GM23338 (cell line): ENCODE results near the gene SLC35G2. TPM values are rescaled to one million over a fixed set of nuclear protein-coding genes. Genes with fewer than 3 reads are reported as not detected.

Experiments
- ATAC-seq: fragments of 200-7000 bp; cut with Tn5 transposase; 3 replicates; pipeline ENCODE4 v1.9.1; 2020
- DNase-seq: peaks from one replicate; pipeline ENCODE4 v3.0.0-alpha.2; 2015; ENCODE audit warnings: low spot score
- H2AFZ ChIP-seq: fragments of 200-600 bp; sonication (generic); 2 replicates; pipeline ENCODE4 v1.8.0; 2016; ENCODE audit warnings: antibody characterized with exemption, mild to moderate bottlenecking, moderate library complexity
- H3F3A ChIP-seq: fragments of 200-600 bp; sonication (generic); replicated peaks from 2 replicates; pipeline ENCODE4 v1.8.0; 2017; ENCODE audit warnings: antibody characterized with exemption, mixed run types, low read depth
- H3K27ac ChIP-seq: fragments of 200-600 bp; sonication (generic); 2 replicates; pipeline ENCODE4 v1.6.1; 2016; ENCODE audit warnings: low read depth
- H3K27me3 ChIP-seq: fragments of 200-600 bp; sonication (generic); 2 replicates; pipeline ENCODE4 v1.8.0; 2016; ENCODE audit warnings: mild to moderate bottlenecking, mixed run types, moderate library complexity; ENCODE audit not compliant: insufficient read depth
- H3K36me3 ChIP-seq: fragments of 200-600 bp; sonication (generic); 2 replicates; pipeline ENCODE4 v1.8.0; 2016; ENCODE audit warnings: mild to moderate bottlenecking; ENCODE audit not compliant: insufficient read depth
- H3K4me1 ChIP-seq: fragments of 200-600 bp; sonication (generic); 2 replicates; pipeline ENCODE4 v1.8.0; 2016; ENCODE audit warnings: mild to moderate bottlenecking, moderate library complexity; ENCODE audit not compliant: insufficient read depth
- H3K4me2 ChIP-seq: fragments of 200-600 bp; sonication (generic); 2 replicates; pipeline ENCODE4 v1.7.1; 2017; ENCODE audit warnings: mixed run types
- H3K4me3 ChIP-seq: fragments of 200-600 bp; sonication (generic); 2 replicates; pipeline ENCODE4 v1.6.1; 2016; ENCODE audit warnings: mixed run types
- H3K79me2 ChIP-seq: fragments of 200-600 bp; sonication (generic); replicated peaks from 2 replicates; pipeline ENCODE4 v1.8.0; 2017; ENCODE audit warnings: mild to moderate bottlenecking; ENCODE audit not compliant: insufficient read depth
- H3K9me2 ChIP-seq: fragments of 200-600 bp; sonication (generic); 2 replicates; pipeline ENCODE4 v1.8.0; 2017; ENCODE audit not compliant: insufficient read depth
- H4K20me1 ChIP-seq: fragments of 200-600 bp; sonication (generic); replicated peaks from 2 replicates; pipeline ENCODE4 v1.8.0; 2017; ENCODE audit warnings: mild to moderate bottlenecking; ENCODE audit not compliant: insufficient read depth
- H3K27ac Mint-ChIP-seq: 2 replicates; pipeline ENCODE4 v1.8.0; 2020; ENCODE audit warnings: inconsistent platforms, mild to moderate bottlenecking, moderate library complexity, mixed read lengths
- H3K27me3 Mint-ChIP-seq: 3 replicates; pipeline ENCODE4 v1.8.0; 2022; ENCODE audit warnings: low read depth, mild to moderate bottlenecking, moderate library complexity, mixed read lengths, inconsistent platforms; ENCODE audit not compliant: insufficient read depth, poor library complexity
- H3K36me3 Mint-ChIP-seq: 3 replicates; pipeline ENCODE4 v1.8.0; 2021; ENCODE audit warnings: low read depth, mild to moderate bottlenecking, inconsistent platforms, moderate library complexity, mixed read lengths
- H3K4me1 Mint-ChIP-seq: 3 replicates; pipeline ENCODE4 v1.8.0; 2020; ENCODE audit warnings: mild to moderate bottlenecking, inconsistent platforms, mixed read lengths
- H3K4me3 Mint-ChIP-seq: 3 replicates; pipeline ENCODE4 v1.8.0; 2021; ENCODE audit warnings: moderate library complexity, mild to moderate bottlenecking, inconsistent platforms, mixed read lengths
- H3K9me3 Mint-ChIP-seq: 3 replicates; pipeline ENCODE4 v1.8.0; 2020; ENCODE audit warnings: moderate library complexity, mild to moderate bottlenecking, inconsistent platforms, mixed read lengths
- CREB1 ChIP-seq: fragments of 250-450 bp; sonication (Bioruptor Pico); IDR thresholded peaks from 2 replicates; pipeline ENCODE4 v1.5.0; 2020; ENCODE audit warnings: low read depth, mild to moderate bottlenecking, moderate library complexity
- POLR2AphosphoS5 ChIP-seq: IDR thresholded peaks from 2 replicates; pipeline ENCODE4 v1.6.1; 2016; ENCODE audit warnings: antibody characterized with exemption, low read depth
- STAT1 ChIP-seq: IDR thresholded peaks from one replicate; pipeline ENCODE4 v1.6.1; 2016; ENCODE audit warnings: antibody characterized with exemption; ENCODE audit not compliant: unreplicated experiment
- ZNF331 ChIP-seq: fragments of 250-450 bp; sonication (Bioruptor Pico); IDR thresholded peaks from 2 replicates; pipeline ENCODE4 v1.5.0; 2020; ENCODE audit warnings: low read depth, mild to moderate bottlenecking, moderate library complexity
- long read RNA-seq: library from polyadenylated mRNA; unstranded; transcript quantifications from one replicate; pipeline ENCODE4 v2.0.0, GENCODE V29; 2020; ENCODE audit not compliant: unreplicated experiment
- polyA plus RNA-seq: library from polyadenylated mRNA; unstranded; fragments of >200 nt; fragmentation: Nextera tagmentation; extraction: Ambion mirVana; gene quantifications from 2 replicates; pipeline ENCODE4 v1.2.1, GENCODE V29; 2016
- total RNA-seq: library from RNA; depleted of rRNA; stranded (reverse); fragments of >200 nt; shearing (Covaris generic); gene quantifications from 2 replicates; pipeline ENCODE4 v1.2.3, GENCODE V29; 2014; rRNA removed
- TF ChIP-seq, protein P1 (sequence below): IDR thresholded peaks from one replicate; pipeline ENCODE4 v1.6.1; 2018; ENCODE audit warnings: antibody characterized with exemption; ENCODE audit not compliant: unreplicated experiment
- TF ChIP-seq, protein P2 (sequence below): fragments of 250-450 bp; sonication (Bioruptor Pico); IDR thresholded peaks from 2 replicates; pipeline ENCODE4 v1.5.0; 2020; ENCODE audit warnings: mild to moderate bottlenecking, moderate library complexity

SLC35G2 gene
- total RNA-seq (3.3 and 8.8 TPM in 2 replicates), polyA plus RNA-seq (6.0 and 6.8 TPM in 2 replicates)
- long read RNA-seq, partial matches to known transcripts: 0 of 4 reads
- long read RNA-seq, other reads (novel, unspliced or antisense): 1 of 4 reads

DNA sequence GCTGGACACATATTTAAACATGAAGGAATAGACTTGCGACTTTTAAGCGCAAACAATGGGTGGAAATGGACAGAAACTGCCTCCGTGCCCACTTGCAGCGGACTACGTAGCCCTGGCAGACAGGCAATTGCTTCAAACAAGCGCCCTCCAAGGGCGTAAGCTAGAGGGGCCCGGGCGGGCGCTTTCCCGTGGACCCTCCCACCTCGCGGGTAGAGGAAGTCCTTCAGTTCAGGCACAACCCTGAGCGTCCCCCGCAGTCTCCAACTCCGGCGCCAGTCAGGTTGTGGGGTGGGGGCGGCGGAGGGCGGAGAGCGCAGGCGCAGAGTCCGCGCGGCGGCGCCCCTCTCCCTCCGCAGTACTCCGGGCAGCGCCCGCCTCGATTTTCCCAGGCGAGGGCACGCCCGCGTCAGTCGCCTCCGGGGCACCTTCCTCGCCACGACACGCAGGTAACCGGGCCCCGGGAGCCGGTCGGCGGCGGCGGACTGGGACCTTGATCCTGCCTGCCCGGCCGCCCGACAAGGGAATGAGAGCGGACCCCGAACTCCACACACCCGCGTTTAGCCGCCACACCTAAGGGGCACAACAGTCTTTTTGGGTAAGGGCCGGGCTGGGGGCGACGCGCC, at the start of gene SLC35G2:
Gene SLC35G2, plus strand, starts transcription at position 358 of the 623 bp plus-strand sequence. CDS start 35,335 bp downstream, outside the sequence.
- Histone ChIP-seq H3K4me2 (peak within 1 kb of the TSS; percentile 86), H3K27ac (no peak within 1 kb of the TSS), H2AFZ (peak within 1 kb of the TSS; percentile 99), H3K36me3 (no peaks in the 10 kb centered on the region), H4K20me1 (peaks cover 16% of the 10 kb centered on the region; the same call in 1 of the 2 replicates), H3F3A (0 out of 2 replicates have a peak, but pooled peaks cover 4% of the 10 kb centered on the region), H3K9me2 (no peaks in the 10 kb centered on the region), H3K4me3 (peak within 1 kb of the TSS; percentile 90), H3K4me1 (peaks cover 7% of the 10 kb centered on the region), H3K27me3 (peaks cover 26% of the 10 kb centered on the region), H3K79me2 (peaks cover 29% of the 10 kb centered on the region)
- TF ChIP-seq ZNF331 (CRISPR knock-in tag) (no peak), STAT1 (no peak), POLR2AphosphoS5 (peak; percentile 58)
- TF ChIP-seq, protein P1, sequence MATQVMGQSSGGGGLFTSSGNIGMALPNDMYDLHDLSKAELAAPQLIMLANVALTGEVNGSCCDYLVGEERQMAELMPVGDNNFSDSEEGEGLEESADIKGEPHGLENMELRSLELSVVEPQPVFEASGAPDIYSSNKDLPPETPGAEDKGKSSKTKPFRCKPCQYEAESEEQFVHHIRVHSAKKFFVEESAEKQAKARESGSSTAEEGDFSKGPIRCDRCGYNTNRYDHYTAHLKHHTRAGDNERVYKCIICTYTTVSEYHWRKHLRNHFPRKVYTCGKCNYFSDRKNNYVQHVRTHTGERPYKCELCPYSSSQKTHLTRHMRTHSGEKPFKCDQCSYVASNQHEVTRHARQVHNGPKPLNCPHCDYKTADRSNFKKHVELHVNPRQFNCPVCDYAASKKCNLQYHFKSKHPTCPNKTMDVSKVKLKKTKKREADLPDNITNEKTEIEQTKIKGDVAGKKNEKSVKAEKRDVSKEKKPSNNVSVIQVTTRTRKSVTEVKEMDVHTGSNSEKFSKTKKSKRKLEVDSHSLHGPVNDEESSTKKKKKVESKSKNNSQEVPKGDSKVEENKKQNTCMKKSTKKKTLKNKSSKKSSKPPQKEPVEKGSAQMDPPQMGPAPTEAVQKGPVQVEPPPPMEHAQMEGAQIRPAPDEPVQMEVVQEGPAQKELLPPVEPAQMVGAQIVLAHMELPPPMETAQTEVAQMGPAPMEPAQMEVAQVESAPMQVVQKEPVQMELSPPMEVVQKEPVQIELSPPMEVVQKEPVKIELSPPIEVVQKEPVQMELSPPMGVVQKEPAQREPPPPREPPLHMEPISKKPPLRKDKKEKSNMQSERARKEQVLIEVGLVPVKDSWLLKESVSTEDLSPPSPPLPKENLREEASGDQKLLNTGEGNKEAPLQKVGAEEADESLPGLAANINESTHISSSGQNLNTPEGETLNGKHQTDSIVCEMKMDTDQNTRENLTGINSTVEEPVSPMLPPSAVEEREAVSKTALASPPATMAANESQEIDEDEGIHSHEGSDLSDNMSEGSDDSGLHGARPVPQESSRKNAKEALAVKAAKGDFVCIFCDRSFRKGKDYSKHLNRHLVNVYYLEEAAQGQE: peak; percentile 14
- H3K27ac Mint-ChIP-seq: no peak within 1 kb of the TSS; the same call in 1 of the 2 replicates
- peaks cover 29% of the 10 kb centered on the region for H3K27me3 Mint-ChIP-seq
- peaks cover 18% of the 10 kb centered on the region for H3K4me1 Mint-ChIP-seq
- ATAC-seq (peak; percentile 85), DNase-seq (peak; percentile 86)
- peak within 1 kb of the TSS; percentile 89 for H3K4me3 Mint-ChIP-seq
- peaks cover 13% of the 10 kb centered on the region for H3K36me3 Mint-ChIP-seq
- peaks cover 14% of the 10 kb centered on the region for H3K9me3 Mint-ChIP-seq

DNA sequence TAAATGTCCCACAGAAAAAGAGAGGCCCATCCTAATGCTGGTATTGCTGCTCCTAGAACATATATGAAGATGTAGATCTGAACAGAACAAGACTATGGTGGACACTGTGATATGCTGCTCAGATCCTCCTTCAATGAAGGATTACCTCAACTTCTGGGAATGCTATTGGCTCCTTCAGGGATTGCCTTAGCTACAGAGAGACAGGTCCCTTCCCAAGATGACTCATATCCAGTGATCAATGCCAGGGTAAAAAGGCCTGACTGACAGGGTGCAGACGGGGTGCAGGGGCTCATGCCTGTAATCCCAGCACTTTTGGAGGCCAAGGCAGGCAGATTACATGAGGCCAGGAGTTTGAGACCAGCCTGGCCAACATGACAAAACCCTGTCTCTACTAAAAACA, 46.2 kb upstream of the SLC35G2 start:
- no peaks in the 10 kb centered on the region for H3K79me2 ChIP-seq
- H3K27me3 ChIP-seq: no peaks in the 10 kb centered on the region
- H4K20me1 ChIP-seq: no peaks in the 10 kb centered on the region
- H3K4me2 ChIP-seq: no peak overlapping the region
- no peaks in the 10 kb centered on the region for H3K9me3 Mint-ChIP-seq
- H2AFZ ChIP-seq: no peak overlapping the region
- no peak overlapping the region for H3K4me3 Mint-ChIP-seq
- H3K36me3 Mint-ChIP-seq: no peaks in the 10 kb centered on the region
- H3K27me3 Mint-ChIP-seq: peaks cover 6% of the 10 kb centered on the region
- H3K27ac ChIP-seq: no peak overlapping the region
- ATAC-seq (no peak), DNase-seq (no peak)
- no peaks in the 10 kb centered on the region for H3K9me2 ChIP-seq
- no peak overlapping the region for H3K27ac Mint-ChIP-seq
- H3K4me3 ChIP-seq: no peak overlapping the region
- H3K4me1 ChIP-seq: no peaks in the 10 kb centered on the region
- no peaks in the 10 kb centered on the region for H3K4me1 Mint-ChIP-seq
- H3F3A ChIP-seq: no peaks in the 10 kb centered on the region
- H3K36me3 ChIP-seq: no peaks in the 10 kb centered on the region
- TF ChIP-seq, protein P2, sequence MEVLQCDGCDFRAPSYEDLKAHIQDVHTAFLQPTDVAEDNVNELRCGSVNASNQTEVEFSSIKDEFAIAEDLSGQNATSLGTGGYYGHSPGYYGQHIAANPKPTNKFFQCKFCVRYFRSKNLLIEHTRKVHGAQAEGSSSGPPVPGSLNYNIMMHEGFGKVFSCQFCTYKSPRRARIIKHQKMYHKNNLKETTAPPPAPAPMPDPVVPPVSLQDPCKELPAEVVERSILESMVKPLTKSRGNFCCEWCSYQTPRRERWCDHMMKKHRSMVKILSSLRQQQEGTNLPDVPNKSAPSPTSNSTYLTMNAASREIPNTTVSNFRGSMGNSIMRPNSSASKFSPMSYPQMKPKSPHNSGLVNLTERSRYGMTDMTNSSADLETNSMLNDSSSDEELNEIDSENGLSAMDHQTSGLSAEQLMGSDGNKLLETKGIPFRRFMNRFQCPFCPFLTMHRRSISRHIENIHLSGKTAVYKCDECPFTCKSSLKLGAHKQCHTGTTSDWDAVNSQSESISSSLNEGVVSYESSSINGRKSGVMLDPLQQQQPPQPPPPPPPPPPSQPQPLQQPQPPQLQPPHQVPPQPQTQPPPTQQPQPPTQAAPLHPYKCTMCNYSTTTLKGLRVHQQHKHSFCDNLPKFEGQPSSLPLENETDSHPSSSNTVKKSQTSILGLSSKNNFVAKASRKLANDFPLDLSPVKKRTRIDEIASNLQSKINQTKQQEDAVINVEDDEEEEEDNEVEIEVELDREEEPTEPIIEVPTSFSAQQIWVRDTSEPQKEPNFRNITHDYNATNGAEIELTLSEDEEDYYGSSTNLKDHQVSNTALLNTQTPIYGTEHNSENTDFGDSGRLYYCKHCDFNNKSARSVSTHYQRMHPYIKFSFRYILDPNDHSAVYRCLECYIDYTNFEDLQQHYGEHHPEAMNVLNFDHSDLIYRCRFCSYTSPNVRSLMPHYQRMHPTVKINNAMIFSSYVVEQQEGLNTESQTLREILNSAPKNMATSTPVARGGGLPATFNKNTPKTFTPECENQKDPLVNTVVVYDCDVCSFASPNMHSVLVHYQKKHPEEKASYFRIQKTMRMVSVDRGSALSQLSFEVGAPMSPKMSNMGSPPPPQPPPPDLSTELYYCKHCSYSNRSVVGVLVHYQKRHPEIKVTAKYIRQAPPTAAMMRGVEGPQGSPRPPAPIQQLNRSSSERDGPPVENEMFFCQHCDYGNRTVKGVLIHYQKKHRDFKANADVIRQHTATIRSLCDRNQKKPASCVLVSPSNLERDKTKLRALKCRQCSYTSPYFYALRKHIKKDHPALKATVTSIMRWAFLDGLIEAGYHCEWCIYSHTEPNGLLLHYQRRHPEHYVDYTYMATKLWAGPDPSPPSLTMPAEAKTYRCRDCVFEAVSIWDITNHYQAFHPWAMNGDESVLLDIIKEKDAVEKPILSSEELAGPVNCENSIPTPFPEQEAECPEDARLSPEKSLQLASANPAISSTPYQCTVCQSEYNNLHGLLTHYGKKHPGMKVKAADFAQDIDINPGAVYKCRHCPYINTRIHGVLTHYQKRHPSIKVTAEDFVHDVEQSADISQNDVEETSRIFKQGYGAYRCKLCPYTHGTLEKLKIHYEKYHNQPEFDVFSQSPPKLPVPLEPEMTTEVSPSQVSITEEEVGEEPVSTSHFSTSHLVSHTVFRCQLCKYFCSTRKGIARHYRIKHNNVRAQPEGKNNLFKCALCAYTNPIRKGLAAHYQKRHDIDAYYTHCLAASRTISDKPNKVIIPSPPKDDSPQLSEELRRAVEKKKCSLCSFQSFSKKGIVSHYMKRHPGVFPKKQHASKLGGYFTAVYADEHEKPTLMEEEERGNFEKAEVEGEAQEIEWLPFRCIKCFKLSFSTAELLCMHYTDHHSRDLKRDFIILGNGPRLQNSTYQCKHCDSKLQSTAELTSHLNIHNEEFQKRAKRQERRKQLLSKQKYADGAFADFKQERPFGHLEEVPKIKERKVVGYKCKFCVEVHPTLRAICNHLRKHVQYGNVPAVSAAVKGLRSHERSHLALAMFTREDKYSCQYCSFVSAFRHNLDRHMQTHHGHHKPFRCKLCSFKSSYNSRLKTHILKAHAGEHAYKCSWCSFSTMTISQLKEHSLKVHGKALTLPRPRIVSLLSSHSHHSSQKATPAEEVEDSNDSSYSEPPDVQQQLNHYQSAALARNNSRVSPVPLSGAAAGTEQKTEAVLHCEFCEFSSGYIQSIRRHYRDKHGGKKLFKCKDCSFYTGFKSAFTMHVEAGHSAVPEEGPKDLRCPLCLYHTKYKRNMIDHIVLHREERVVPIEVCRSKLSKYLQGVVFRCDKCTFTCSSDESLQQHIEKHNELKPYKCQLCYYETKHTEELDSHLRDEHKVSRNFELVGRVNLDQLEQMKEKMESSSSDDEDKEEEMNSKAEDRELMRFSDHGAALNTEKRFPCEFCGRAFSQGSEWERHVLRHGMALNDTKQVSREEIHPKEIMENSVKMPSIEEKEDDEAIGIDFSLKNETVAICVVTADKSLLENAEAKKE: no peak
- TF ChIP-seq, protein P1: no peak
- TF ChIP-seq ZNF331 (CRISPR knock-in tag) (no peak), CREB1 (CRISPR knock-in tag) (no peak)
